CD1c-positive myeloid dendritic cell (primary cell): ENCODE measurements around the gene NETO1.

Experiments used
- DNase-seq: peaks from one replicate; pipeline ENCODE4 v3.0.0-alpha.2; 2016; ENCODE audit errors: extremely low spot score

Gene NETO1

GRCh38 chr18:72867746-72868584, at the start of gene NETO1:
Gene NETO1 (minus strand): TSS chr18:72867987. CDS start chr18:72867291, 696 bp downstream.
- DNase-seq: no peak

- DNase-seq: no peak
Observed at GRCh38 chr18:72910045-72910444, 42.3 kb upstream of the NETO1 start.

- no peak for DNase-seq
Observed at GRCh38 chr18:72908181-72908580, 40.4 kb upstream of the NETO1 start.

- no peak for DNase-seq
Observed at GRCh38 chr18:72903033-72903432, 35.2 kb upstream of the NETO1 start.

GRCh38 chr18:72899338-72899737, 31.6 kb upstream of the NETO1 start:
- no peak for DNase-seq

- DNase-seq: no peak
Observed at GRCh38 chr18:72898870-72899269, 31.1 kb upstream of the NETO1 start.

- no peak for DNase-seq
Observed at GRCh38 chr18:72895548-72895947, 27.8 kb upstream of the NETO1 start.

- no peak for DNase-seq
Observed at GRCh38 chr18:72878561-72878960, 10.8 kb upstream of the NETO1 start.

GRCh38 chr18:72878143-72878542, 10.4 kb upstream of the NETO1 start:
- no peak for DNase-seq

GRCh38 chr18:72871091-72871490, 3.3 kb upstream of the NETO1 start:
- DNase-seq: no peak

GRCh38 chr18:72869226-72870185, 1.7 kb upstream of the NETO1 start:
- no peak for DNase-seq

- no peak for DNase-seq
Observed at GRCh38 chr18:72868585-72869225, 918 bp upstream of the NETO1 start.

GRCh38 chr18:72866901-72867745, 664 bp downstream of the NETO1 start:
- DNase-seq: no peak

GRCh38 chr18:72866442-72866900, 1.3 kb downstream of the NETO1 start:
- no peak for DNase-seq

GRCh38 chr18:72863754-72864153, 4.0 kb downstream of the NETO1 start:
- no peak for DNase-seq

GRCh38 chr18:72859088-72859487, 8.7 kb downstream of the NETO1 start:
- DNase-seq: no peak

GRCh38 chr18:72849671-72850070, 18.1 kb downstream of the NETO1 start:
- no peak for DNase-seq

GRCh38 chr18:72848503-72849237, 19.1 kb downstream of the NETO1 start:
- no peak for DNase-seq

GRCh38 chr18:72847771-72848170, 20.0 kb downstream of the NETO1 start:
- DNase-seq: no peak
